DND-41 (cell line): ENCODE measurements around the gene EIF5B.
"Not testable (repeated sequence)": the region's sequence is repeated elsewhere in the genome, so short reads cannot be mapped to it uniquely, and the experiment has no call there.

Source experiments
- ATAC-seq: fragments of 200-7000 bp; cut with Tn5 transposase; 3 replicates; pipeline ENCODE4 v1.9.1; 2021; ENCODE audit warnings: low read depth; ENCODE audit not compliant: insufficient read depth
- DNase-seq: peaks from one replicate; pipeline ENCODE4 v3.0.0-alpha.2; 2020
- H2AFZ ChIP-seq: 2 replicates; pipeline ENCODE4 v1.6.0; 2012; ENCODE audit warnings: low read depth, low read length
- H3K27ac ChIP-seq: 2 replicates; pipeline ENCODE4 v1.5.1; 2012; ENCODE audit warnings: low read length, inconsistent platforms
- H3K27me3 ChIP-seq: fragments of 200-600 bp; sonication (generic); 2 replicates; pipeline ENCODE4 v1.6.0; 2012; ENCODE audit warnings: low read length, mild to moderate bottlenecking, inconsistent platforms; ENCODE audit not compliant: insufficient read depth, poor library complexity
- H3K36me3 ChIP-seq: 2 replicates; pipeline ENCODE4 v1.5.1; 2012; ENCODE audit warnings: low read length, inconsistent platforms; ENCODE audit not compliant: insufficient read depth
- H3K4me1 ChIP-seq: 2 replicates; pipeline ENCODE4 v1.5.1; 2012; ENCODE audit warnings: mild to moderate bottlenecking, low read length; ENCODE audit not compliant: insufficient read depth
- H3K4me2 ChIP-seq: 2 replicates; pipeline ENCODE4 v1.6.0; 2012; ENCODE audit warnings: mild to moderate bottlenecking, moderate library complexity, low read length, inconsistent platforms; ENCODE audit not compliant: insufficient read depth
- H3K4me3 ChIP-seq, 2 experiments: fragments of 200-600 bp in 1 of 2; shearing (Covaris generic) in 1 of 2; 2 replicates each; pipeline ENCODE4 v1.5.1; 2012 to 2016; ENCODE audit warnings: inconsistent platforms in 2 of 2, low read length in 2 of 2, mild to moderate bottlenecking in 2 of 2, low read depth in 1 of 2, moderate library complexity in 1 of 2
- H3K79me2 ChIP-seq: 2 replicates; pipeline ENCODE4 v1.6.0; 2012; ENCODE audit warnings: low read length, inconsistent platforms; ENCODE audit not compliant: insufficient read depth
- H3K9ac ChIP-seq: 2 replicates; pipeline ENCODE4 v1.6.0; 2012; ENCODE audit warnings: low read depth, mild to moderate bottlenecking, inconsistent platforms, low read length, moderate library complexity
- H3K9me3 ChIP-seq: 2 replicates; pipeline ENCODE4 v1.5.1; 2012; ENCODE audit warnings: low read length, moderate library complexity, mild to moderate bottlenecking, inconsistent platforms; ENCODE audit not compliant: insufficient read depth, severe bottlenecking
- H4K20me1 ChIP-seq: 2 replicates; pipeline ENCODE4 v1.6.0; 2012; ENCODE audit warnings: low read length; ENCODE audit not compliant: insufficient read depth
- CTCF ChIP-seq: IDR thresholded peaks from 2 replicates; pipeline ENCODE4 v1.5.1; 2012; ENCODE audit warnings: borderline replicate concordance, low read length, moderate library complexity, mild to moderate bottlenecking; ENCODE audit not compliant: poor library complexity, severe bottlenecking; ENCODE audit errors: extremely low read depth
- EZH2 ChIP-seq: IDR thresholded peaks from 3 replicates; pipeline ENCODE4 v1.6.1; 2012; ENCODE audit warnings: borderline replicate concordance, low read depth, mild to moderate bottlenecking, moderate library complexity, low read length, inconsistent platforms; ENCODE audit not compliant: severe bottlenecking

The EIF5B gene

GRCh38 chr2:99365661-99366060, 28.5 kb downstream of the EIF5B start:
- no peak for TF ChIP-seq EZH2
- TF ChIP-seq CTCF: no peak
- no peaks in the 10 kb centered on the region for H3K27me3 ChIP-seq
- no peak overlapping the region for H3K4me2 ChIP-seq
- no peak for DNase-seq
- no peak overlapping the region for H3K27ac ChIP-seq
- H3K36me3 ChIP-seq: peaks cover 76% of the 10 kb centered on the region
- no peak overlapping the region for H3K9ac ChIP-seq
- 0 out of 2 replicates have a peak, but pooled peaks cover 3% of the 10 kb centered on the region for H4K20me1 ChIP-seq
- H3K9me3 ChIP-seq: no peaks in the 10 kb centered on the region
- ATAC-seq: no peak
- no peaks in the 10 kb centered on the region for H3K4me1 ChIP-seq
- H3K79me2 ChIP-seq: no peaks in the 10 kb centered on the region
- H2AFZ ChIP-seq: no peak overlapping the region
- no peak overlapping the region for H3K4me3 ChIP-seq

- H3K4me2 ChIP-seq, DNase-seq, H2AFZ ChIP-seq, H3K27me3 ChIP-seq, H3K4me3 ChIP-seq, H4K20me1 ChIP-seq, ATAC-seq, H3K9me3 ChIP-seq, H3K4me1 ChIP-seq, H3K79me2 ChIP-seq, H3K27ac ChIP-seq, H3K9ac ChIP-seq: not testable (repeated sequence)
- peaks cover 90% of the 10 kb centered on the region for H3K36me3 ChIP-seq
Observed at GRCh38 chr2:99368854-99369253, 31.7 kb downstream of the EIF5B start.

GRCh38 chr2:99373144-99373543, 36.0 kb downstream of the EIF5B start:
- Histone ChIP-seq H3K9ac (no peak overlapping the region), H3K79me2 (no peaks in the 10 kb centered on the region), H2AFZ (no peak overlapping the region), H3K27ac (no peak overlapping the region), H3K4me2 (no peak overlapping the region), H3K4me3 (no peak overlapping the region), H3K36me3 (peaks cover 89% of the 10 kb centered on the region), H3K9me3 (peaks cover 4% of the 10 kb centered on the region), H4K20me1 (no peaks in the 10 kb centered on the region), H3K4me1 (no peaks in the 10 kb centered on the region), H3K27me3 (no peaks in the 10 kb centered on the region)
- DNase-seq (no peak), ATAC-seq (no peak)
- TF ChIP-seq CTCF: no peak
- TF ChIP-seq EZH2: no peak

GRCh38 chr2:99374747-99375146, 37.6 kb downstream of the EIF5B start:
- no peak overlapping the region for H3K4me2 ChIP-seq
- no peak overlapping the region for H2AFZ ChIP-seq
- TF ChIP-seq EZH2 (no peak), CTCF (no peak)
- H3K27me3 ChIP-seq: no peaks in the 10 kb centered on the region
- no peak overlapping the region for H3K4me3 ChIP-seq
- H3K9me3 ChIP-seq: peaks cover 4% of the 10 kb centered on the region
- H3K36me3 ChIP-seq: peaks cover 90% of the 10 kb centered on the region
- no peak for DNase-seq
- H3K27ac ChIP-seq: no peak overlapping the region
- H4K20me1 ChIP-seq: no peaks in the 10 kb centered on the region
- H3K79me2 ChIP-seq: no peaks in the 10 kb centered on the region
- no peak overlapping the region for H3K9ac ChIP-seq
- ATAC-seq: no peak
- no peaks in the 10 kb centered on the region for H3K4me1 ChIP-seq
